Astrocyte (in vitro differentiated cells and primary cell): ENCODE data around the gene PRRT4. TPM values are rescaled to one million over a fixed set of nuclear protein-coding genes. Genes with fewer than 3 reads are reported as not detected.

Source experiments
- DNase-seq: peaks from one replicate; pipeline ENCODE4 v3.0.0-alpha.2; 2010; ENCODE audit warnings: low read depth
- FAIRE-seq: peaks from 2 replicates; lab custom pipeline; 2011; peaks lifted over from hg19 to GRCh38; lab: Jason Lieb, UNC
- H2AFZ ChIP-seq: 2 replicates; pipeline ENCODE4 v1.6.0; 2012; ENCODE audit warnings: low read depth, low read length, inconsistent platforms
- H3K27ac ChIP-seq: 2 replicates; pipeline ENCODE4 v1.5.1; 2011; ENCODE audit warnings: low read depth, low read length, inconsistent platforms
- H3K27me3 ChIP-seq: 2 replicates; pipeline ENCODE4 v1.6.0; 2011; ENCODE audit warnings: low read length, inconsistent platforms; ENCODE audit not compliant: insufficient read depth
- H3K36me3 ChIP-seq: 2 replicates; pipeline ENCODE4 v1.5.1; 2011; ENCODE audit warnings: low read length, inconsistent platforms; ENCODE audit not compliant: insufficient read depth
- H3K4me1 ChIP-seq: 2 replicates; pipeline ENCODE4 v1.5.1; 2011; ENCODE audit warnings: low read length, inconsistent platforms; ENCODE audit not compliant: insufficient read depth
- H3K4me2 ChIP-seq: 2 replicates; pipeline ENCODE4 v1.6.0; 2012; ENCODE audit warnings: low read length, inconsistent platforms
- H3K4me3 ChIP-seq: 2 replicates; pipeline ENCODE4 v1.5.1; 2011; ENCODE audit warnings: low read depth, mild to moderate bottlenecking, low read length, inconsistent platforms; ENCODE audit not compliant: insufficient read depth
- H3K79me2 ChIP-seq: 2 replicates; pipeline ENCODE4 v1.6.0; 2012; ENCODE audit warnings: mild to moderate bottlenecking, low read length, inconsistent platforms; ENCODE audit not compliant: insufficient read depth
- H3K9ac ChIP-seq: 2 replicates; pipeline ENCODE4 v1.6.0; 2012; ENCODE audit warnings: mild to moderate bottlenecking, low read length, inconsistent platforms
- H3K9me3 ChIP-seq: 2 replicates; pipeline ENCODE4 v1.5.1; 2012; ENCODE audit warnings: low read depth, mild to moderate bottlenecking, low read length, inconsistent platforms; ENCODE audit not compliant: insufficient read depth
- H4K20me1 ChIP-seq: 2 replicates; pipeline ENCODE4 v1.6.0; 2012; ENCODE audit warnings: low read length, inconsistent platforms; ENCODE audit not compliant: insufficient read depth
- H3K27ac Mint-ChIP-seq: one replicate; pipeline ENCODE4 v1.8.0; 2021; ENCODE audit warnings: mild to moderate bottlenecking, mixed read lengths; ENCODE audit not compliant: unreplicated experiment
- H3K27me3 Mint-ChIP-seq: one replicate; pipeline ENCODE4 v1.8.0; 2021; ENCODE audit warnings: low read depth, mixed read lengths; ENCODE audit not compliant: unreplicated experiment
- H3K36me3 Mint-ChIP-seq: one replicate; pipeline ENCODE4 v1.8.0; 2021; ENCODE audit warnings: low read depth, mixed read lengths; ENCODE audit not compliant: unreplicated experiment
- H3K4me1 Mint-ChIP-seq: one replicate; pipeline ENCODE4 v1.8.0; 2021; ENCODE audit warnings: low read depth, mixed read lengths; ENCODE audit not compliant: unreplicated experiment
- H3K4me3 Mint-ChIP-seq: one replicate; pipeline ENCODE4 v1.8.0; 2021; ENCODE audit warnings: mild to moderate bottlenecking, moderate library complexity, mixed read lengths; ENCODE audit not compliant: unreplicated experiment
- H3K9me3 Mint-ChIP-seq: one replicate; pipeline ENCODE4 v1.8.0; 2021; ENCODE audit warnings: mild to moderate bottlenecking, mixed read lengths; ENCODE audit not compliant: unreplicated experiment
- EZH2 ChIP-seq: IDR thresholded peaks from 2 replicates; pipeline ENCODE4 v1.6.1; 2012; ENCODE audit warnings: mild to moderate bottlenecking, low read length, inconsistent platforms; ENCODE audit not compliant: insufficient read depth
- total RNA-seq: library from RNA; stranded (reverse); gene quantifications from 2 replicates; pipeline ENCODE4 v1.2.1, GENCODE V29; 2021
- TF ChIP-seq, protein P1 (sequence below): IDR thresholded peaks from 2 replicates; pipeline ENCODE4 v1.5.1; 2011; ENCODE audit warnings: low read depth, mild to moderate bottlenecking, inconsistent platforms, low read length, moderate library complexity; ENCODE audit not compliant: insufficient read depth

PRRT4 gene
- total RNA-seq, 1 donor from 2014 or later = 0.93 TPM

DNA sequence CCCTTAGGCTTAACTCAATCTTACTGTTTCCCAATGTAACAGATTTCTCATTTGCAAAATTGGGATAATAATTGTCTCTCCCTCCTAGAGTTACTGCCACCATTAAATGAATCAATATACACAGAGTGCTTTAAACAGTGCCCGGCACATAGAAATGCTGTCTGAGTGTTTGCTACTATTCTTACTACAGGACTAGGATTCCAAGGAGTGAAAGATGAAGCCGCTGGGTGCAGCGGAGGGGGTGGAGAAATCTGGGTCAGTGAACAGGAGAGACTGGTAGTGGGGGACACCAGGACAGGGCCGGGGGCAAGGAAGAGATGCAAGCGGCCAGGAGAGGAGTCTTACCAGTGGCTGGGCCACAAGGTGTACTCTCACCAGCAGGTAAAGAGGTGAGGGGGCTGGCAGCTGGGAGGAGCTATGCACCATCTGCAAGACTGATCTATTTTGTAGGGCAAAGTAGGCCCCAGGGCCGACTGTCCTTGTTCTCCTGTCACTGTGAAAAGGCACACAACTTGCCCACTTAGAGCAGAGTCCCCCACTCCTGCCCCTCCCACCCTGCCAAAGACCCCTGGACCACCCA, 18.5 kb upstream of the PRRT4 start:
- Histone ChIP-seq H4K20me1 (no peaks in the 10 kb centered on the region), H3K79me2 (no peaks in the 10 kb centered on the region), H3K4me2 (no peak overlapping the region), H3K9me3 (no peaks in the 10 kb centered on the region), H3K9ac (no peak overlapping the region), H3K27ac (no peak overlapping the region), H2AFZ (no peak overlapping the region), H3K4me3 (no peak overlapping the region), H3K4me1 (no peaks in the 10 kb centered on the region), H3K27me3 (peaks cover 7% of the 10 kb centered on the region), H3K36me3 (no peaks in the 10 kb centered on the region)
- H3K4me1 Mint-ChIP-seq = peaks cover 4% of the 10 kb centered on the region
- TF ChIP-seq EZH2 = no peak
- TF ChIP-seq, protein P1, sequence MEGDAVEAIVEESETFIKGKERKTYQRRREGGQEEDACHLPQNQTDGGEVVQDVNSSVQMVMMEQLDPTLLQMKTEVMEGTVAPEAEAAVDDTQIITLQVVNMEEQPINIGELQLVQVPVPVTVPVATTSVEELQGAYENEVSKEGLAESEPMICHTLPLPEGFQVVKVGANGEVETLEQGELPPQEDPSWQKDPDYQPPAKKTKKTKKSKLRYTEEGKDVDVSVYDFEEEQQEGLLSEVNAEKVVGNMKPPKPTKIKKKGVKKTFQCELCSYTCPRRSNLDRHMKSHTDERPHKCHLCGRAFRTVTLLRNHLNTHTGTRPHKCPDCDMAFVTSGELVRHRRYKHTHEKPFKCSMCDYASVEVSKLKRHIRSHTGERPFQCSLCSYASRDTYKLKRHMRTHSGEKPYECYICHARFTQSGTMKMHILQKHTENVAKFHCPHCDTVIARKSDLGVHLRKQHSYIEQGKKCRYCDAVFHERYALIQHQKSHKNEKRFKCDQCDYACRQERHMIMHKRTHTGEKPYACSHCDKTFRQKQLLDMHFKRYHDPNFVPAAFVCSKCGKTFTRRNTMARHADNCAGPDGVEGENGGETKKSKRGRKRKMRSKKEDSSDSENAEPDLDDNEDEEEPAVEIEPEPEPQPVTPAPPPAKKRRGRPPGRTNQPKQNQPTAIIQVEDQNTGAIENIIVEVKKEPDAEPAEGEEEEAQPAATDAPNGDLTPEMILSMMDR = no peak
- no peak overlapping the region for H3K27ac Mint-ChIP-seq
- H3K9me3 Mint-ChIP-seq = no peaks in the 10 kb centered on the region
- no peak overlapping the region for H3K4me3 Mint-ChIP-seq
- H3K36me3 Mint-ChIP-seq = no peaks in the 10 kb centered on the region
- no peak for FAIRE-seq
- no peak for DNase-seq
- peaks cover 28% of the 10 kb centered on the region for H3K27me3 Mint-ChIP-seq

DNA sequence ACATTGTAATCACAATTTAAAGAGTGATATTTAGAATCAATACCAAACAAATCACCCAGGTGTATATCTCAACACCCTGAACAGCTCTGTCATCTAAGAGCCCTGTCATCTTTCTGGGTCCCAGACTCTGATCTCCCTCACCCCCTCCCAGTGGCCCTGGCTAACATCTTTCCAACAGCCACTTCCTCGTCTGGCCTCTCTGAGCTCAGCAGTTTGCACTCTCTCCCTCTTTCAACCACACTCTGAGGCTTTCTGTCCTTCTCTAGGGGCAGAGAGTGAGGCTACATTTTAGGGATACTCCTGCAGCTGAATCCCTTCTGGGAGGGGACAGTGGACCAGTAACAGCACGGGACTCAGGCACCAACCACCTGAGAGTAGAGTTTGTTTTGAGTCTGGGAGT, 17.1 kb upstream of the PRRT4 start:
- no peak overlapping the region for H3K9ac ChIP-seq

DNA sequence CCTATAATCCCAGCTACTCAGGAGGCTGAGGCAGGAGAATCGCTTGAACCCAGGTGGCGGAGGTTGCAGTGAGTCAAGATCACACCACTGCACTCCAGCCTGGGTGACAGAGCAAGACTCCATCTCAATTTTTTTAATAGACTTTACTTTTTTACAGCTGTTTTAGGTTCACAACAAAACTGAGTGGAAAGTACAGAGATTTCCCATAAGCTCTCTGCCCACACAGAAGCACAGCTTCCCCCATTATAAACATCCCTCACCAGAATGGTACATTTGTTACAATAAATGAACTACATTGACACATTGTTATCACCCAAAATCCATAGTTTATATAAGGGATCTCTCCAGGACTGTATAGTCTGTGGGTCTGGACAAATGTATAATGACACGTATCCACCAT, 14.6 kb upstream of the PRRT4 start:
- Histone ChIP-seq H3K9me3 (no peaks in the 10 kb centered on the region), H3K9ac (no peak overlapping the region), H2AFZ (no peak overlapping the region), H3K27ac (no peak overlapping the region), H3K4me1 (no peaks in the 10 kb centered on the region), H3K27me3 (peaks cover 7% of the 10 kb centered on the region), H3K4me3 (no peak overlapping the region), H3K4me2 (no peak overlapping the region), H3K36me3 (no peaks in the 10 kb centered on the region), H3K79me2 (no peaks in the 10 kb centered on the region), H4K20me1 (no peaks in the 10 kb centered on the region)
- H3K27me3 Mint-ChIP-seq = peaks cover 21% of the 10 kb centered on the region
- no peak overlapping the region for H3K27ac Mint-ChIP-seq
- H3K4me3 Mint-ChIP-seq = no peak overlapping the region
- H3K9me3 Mint-ChIP-seq = peaks cover 9% of the 10 kb centered on the region
- TF ChIP-seq, protein P1 = no peak
- TF ChIP-seq EZH2 = no peak
- no peaks in the 10 kb centered on the region for H3K36me3 Mint-ChIP-seq
- DNase-seq (no peak), FAIRE-seq (no peak)
- H3K4me1 Mint-ChIP-seq = peaks cover 4% of the 10 kb centered on the region

More for the DNA sequence above, 17.1 kb upstream of the PRRT4 start:
- Histone ChIP-seq H3K36me3 (no peaks in the 10 kb centered on the region), H4K20me1 (no peaks in the 10 kb centered on the region), H3K4me1 (no peaks in the 10 kb centered on the region), H3K79me2 (no peaks in the 10 kb centered on the region), H3K27ac (no peak overlapping the region), H3K4me2 (no peak overlapping the region), H2AFZ (no peak overlapping the region), H3K9me3 (no peaks in the 10 kb centered on the region), H3K27me3 (peaks cover 13% of the 10 kb centered on the region), H3K4me3 (no peak overlapping the region)
- no peak overlapping the region for H3K27ac Mint-ChIP-seq
- peaks cover 7% of the 10 kb centered on the region for H3K9me3 Mint-ChIP-seq
- peaks cover 4% of the 10 kb centered on the region for H3K4me1 Mint-ChIP-seq
- peaks cover 29% of the 10 kb centered on the region for H3K27me3 Mint-ChIP-seq
- TF ChIP-seq, protein P1 = no peak
- TF ChIP-seq EZH2 = no peak
- no peak for DNase-seq
- no peaks in the 10 kb centered on the region for H3K36me3 Mint-ChIP-seq
- FAIRE-seq = no peak
- no peak overlapping the region for H3K4me3 Mint-ChIP-seq
